Activated CD8-positive, alpha-beta T cell treated with anti-CD3 and anti-CD28 coated beads for 36 hours (primary cell): Measurements from ENCODE around the gene PCTP. TPM values are rescaled to one million over a fixed set of nuclear protein-coding genes. Genes with fewer than 3 reads are reported as not detected.

Experiments used
- ATAC-seq: fragments of 200-7000 bp; cut with Tn5 transposase; one replicate; pipeline ENCODE4 v1.10.0; 2021; ENCODE audit warnings: mild to moderate bottlenecking, moderate library complexity
- CTCF ChIA-PET: fragments of 350-600 bp; sonication (Branson Sonifier 250); formaldehyde crosslinking; loops from one replicate; lab custom pipeline; 2021; ENCODE audit warnings: antibody characterized with exemption; lab: Charles Lee
- POLR2A ChIA-PET: fragments of 350-600 bp; sonication (Branson Sonifier 250); formaldehyde crosslinking; loops from one replicate; lab custom pipeline; 2021; ENCODE audit warnings: antibody characterized with exemption; lab: Charles Lee
- DNase-seq: peaks from one replicate; pipeline ENCODE4 v3.0.0-alpha.2; 2020
- H3K27ac Mint-ChIP-seq: one replicate; pipeline ENCODE4 v1.8.0; 2021; ENCODE audit warnings: mild to moderate bottlenecking, mixed read lengths
- H3K27me3 Mint-ChIP-seq: one replicate; pipeline ENCODE4 v1.8.0; 2021; ENCODE audit warnings: mixed read lengths
- H3K36me3 Mint-ChIP-seq: one replicate; pipeline ENCODE4 v1.8.0; 2021; ENCODE audit warnings: low read depth, mixed read lengths
- H3K4me1 Mint-ChIP-seq: one replicate; pipeline ENCODE4 v1.8.0; 2021; ENCODE audit warnings: low read depth, mixed read lengths
- H3K4me3 Mint-ChIP-seq: one replicate; pipeline ENCODE4 v1.8.0; 2021; ENCODE audit warnings: mild to moderate bottlenecking, moderate library complexity, mixed read lengths
- H3K9me3 Mint-ChIP-seq: one replicate; pipeline ENCODE4 v1.8.0; 2021; ENCODE audit warnings: mixed read lengths
- CTCF ChIP-seq: fragments of 200-600 bp; IDR thresholded peaks from one replicate; pipeline ENCODE4 v1.8.0; 2022; ENCODE audit warnings: antibody characterized with exemption, mild to moderate bottlenecking
- intact Hi-C: fragments of 100-400 bp; cut with micrococcal nuclease; formaldehyde crosslinking; loops from one replicate; pipeline ENCODE4 v1.10.0; 2022
- total RNA-seq, 2 experiments: library from RNA; stranded (reverse); gene quantifications; one replicate each; pipeline ENCODE4 v1.2.3, GENCODE V29; 2021

Gene PCTP
- total RNA-seq, 2 experiments from 2014 or later, result 6.6 to 7.7 TPM

- POLR2A ChIA-PET, result no interaction called here
- intact Hi-C loops, result no loop called here
- Mint-ChIP-seq H3K9me3 (no peaks in the 10 kb centered on the region), H3K4me1 (peaks cover 23% of the 10 kb centered on the region), H3K27me3 (peaks cover 46% of the 10 kb centered on the region), H3K36me3 (no peaks in the 10 kb centered on the region), H3K27ac (no peak overlapping the region), H3K4me3 (no peak overlapping the region)
- CTCF ChIA-PET, result interaction anchor here (1.4 to 1.6 kb wide), 2 partner anchors 11 to 203 kb away, joined by 6 to 7 read pairs; no protein-coding TSS in a partner anchor
- ATAC-seq, result no peak
- no peak for TF ChIP-seq CTCF
- DNase-seq, result no peak
Observed at GRCh38 chr17:55729484-55729883, 21.4 kb upstream of the PCTP start.

- CTCF ChIA-PET, result interaction anchor here (2.0 kb wide), 1 partner anchor 12 kb away, joined by 6 read pairs; no protein-coding TSS in a partner anchor
- POLR2A ChIA-PET, result no interaction called here
- H3K27ac Mint-ChIP-seq, result no peak overlapping the region
Observed at GRCh38 chr17:55730380-55730779, 20.5 kb upstream of the PCTP start.

GRCh38 chr17:55730808-55731207 is 20.0 kb upstream of the PCTP start:
- Mint-ChIP-seq H3K27me3 (peaks cover 39% of the 10 kb centered on the region), H3K36me3 (no peaks in the 10 kb centered on the region), H3K4me3 (no peak overlapping the region), H3K27ac (no peak overlapping the region), H3K9me3 (no peaks in the 10 kb centered on the region), H3K4me1 (peaks cover 30% of the 10 kb centered on the region)
- no peak for DNase-seq
- CTCF ChIA-PET, result interaction anchor here (2.0 kb wide), 1 partner anchor 13 kb away, joined by 6 read pairs; no protein-coding TSS in a partner anchor
- POLR2A ChIA-PET, result no interaction called here
- no peak for ATAC-seq
- intact Hi-C loops, result no loop called here
- TF ChIP-seq CTCF, result no peak

More at GRCh38 chr17:55730380-55730779, 20.5 kb upstream of the PCTP start:
- no peaks in the 10 kb centered on the region for H3K36me3 Mint-ChIP-seq
- peaks cover 39% of the 10 kb centered on the region for H3K27me3 Mint-ChIP-seq
- ATAC-seq, result no peak
- intact Hi-C loops, result no loop called here
- no peaks in the 10 kb centered on the region for H3K9me3 Mint-ChIP-seq
- no peak for TF ChIP-seq CTCF
- DNase-seq, result no peak
- H3K4me1 Mint-ChIP-seq, result peaks cover 28% of the 10 kb centered on the region
- H3K4me3 Mint-ChIP-seq, result no peak overlapping the region

- TF ChIP-seq CTCF, result no peak
- ChIA-PET CTCF (interaction anchor here (2.0 kb wide), 1 partner anchor 14 kb away, joined by 6 read pairs; no protein-coding TSS in a partner anchor), POLR2A (no interaction called here)
- H3K27ac Mint-ChIP-seq, result no peak overlapping the region
- ATAC-seq (no peak), DNase-seq (no peak)
- no peaks in the 10 kb centered on the region for H3K36me3 Mint-ChIP-seq
- no peaks in the 10 kb centered on the region for H3K9me3 Mint-ChIP-seq
- peaks cover 38% of the 10 kb centered on the region for H3K27me3 Mint-ChIP-seq
- H3K4me1 Mint-ChIP-seq, result peaks cover 31% of the 10 kb centered on the region
- intact Hi-C loops, result no loop called here
- H3K4me3 Mint-ChIP-seq, result no peak overlapping the region
Observed at GRCh38 chr17:55731586-55732250, 19.1 kb upstream of the PCTP start.

- intact Hi-C loops, result no loop called here
- DNase-seq, result peak; percentile 11
- ATAC-seq, result peak; percentile 86
- Mint-ChIP-seq H3K4me1 (peaks cover 31% of the 10 kb centered on the region), H3K36me3 (no peaks in the 10 kb centered on the region), H3K27ac (no peak overlapping the region), H3K9me3 (no peaks in the 10 kb centered on the region), H3K27me3 (peaks cover 24% of the 10 kb centered on the region), H3K4me3 (no peak overlapping the region)
- ChIA-PET POLR2A (interaction anchor here (1.1 to 1.2 kb wide), 2 partner anchors 17 to 184 kb away, joined by 3 to 4 read pairs; partner anchors contain the start of gene PCTP), CTCF (interaction anchor here (0.7 to 4.2 kb wide), 6 partner anchors 15 to 859 kb away, joined by 3 to 26 read pairs (median 13); partner anchors contain the start of genes NOG and PCTP)
- TF ChIP-seq CTCF, result no peak
Observed at GRCh38 chr17:55734128-55734781, 16.6 kb upstream of the PCTP start.
